Heart right ventricle (tissue), 16 donors: ENCODE data around the gene C16orf74. TPM values are rescaled to one million over a fixed set of nuclear protein-coding genes. Genes with fewer than 3 reads are reported as not detected.

ENCODE experiments used
- ATAC-seq, 8 donors: fragments of 200-7000 bp; cut with Tn5 transposase; one replicate each; pipeline ENCODE4 v1.9.1; 2020; ENCODE audit warnings: mild to moderate bottlenecking in 8 of 8, moderate library complexity in 8 of 8, moderate number of reproducible peaks in 1 of 8
- DNase-seq, 2 donors: peaks; one replicate each; pipeline ENCODE4 v3.0.0-alpha.2; 2020
- H3K27ac ChIP-seq, 10 donors: fragments of 200-600 bp; sonication (generic) in 2 of 10; one replicate each; pipeline versions ENCODE4 v1.5.0 to v1.8.0; 2020 to 2022; ENCODE audit warnings: mild to moderate bottlenecking in 3 of 10
- H3K27me3 ChIP-seq, 7 donors: fragments of 200-600 bp; one replicate each; pipeline ENCODE4 v1.8.0; 2021 to 2022; ENCODE audit warnings: mild to moderate bottlenecking in 2 of 7
- H3K36me3 ChIP-seq, 9 donors: fragments of 200-600 bp; sonication (generic) in 1 of 9; one replicate each; pipeline versions ENCODE4 v1.5.0 to v1.8.0; 2020 to 2022; ENCODE audit warnings: mild to moderate bottlenecking in 2 of 9
- H3K4me1 ChIP-seq, 9 donors: fragments of 200-600 bp; sonication (generic) in 1 of 9; one replicate each; pipeline versions ENCODE4 v1.5.0 to v1.8.0; 2020 to 2022; ENCODE audit warnings: mild to moderate bottlenecking in 4 of 9
- H3K4me3 ChIP-seq, 10 donors: fragments of 200-600 bp; sonication (generic) in 2 of 10; one replicate each; pipeline versions ENCODE4 v1.5.0 to v1.8.0; 2020 to 2022; ENCODE audit warnings: mild to moderate bottlenecking in 7 of 10, moderate library complexity in 2 of 10
- H3K9me3 ChIP-seq, 11 donors: fragments of 200-600 bp in 10 of 11; sonication (generic) in 2 of 11; one replicate each; pipeline versions ENCODE4 v1.5.0 to v1.8.0; 2013 to 2022; ENCODE audit warnings: mild to moderate bottlenecking in 2 of 11, control low read depth in 1 of 11, moderate library complexity in 1 of 11
- WGBS, 2 donors: extraction: QIAGEN DNeasy Blood & Tissue Kit; methylation state at CpG; one replicate each; pipeline ENCODE4 v1.1.7; 2013; ENCODE audit warnings: inconsistent platforms in 1 of 2; 5-methylcytosine and 5-hydroxymethylcytosine counted together
- intact Hi-C, 10 donors: fragments of 100-400 bp; cut with DNase I; formaldehyde crosslinking; loops; one replicate each; pipeline versions ENCODE4 v1.11.1 to v1.14.2; 2022
- polyA plus RNA-seq, 2 donors: library from polyadenylated mRNA; stranded (reverse); fragments of 200-250 nt; gene quantifications; one replicate each; pipeline ENCODE4 v1.2.3, GENCODE V29; 2013
- total RNA-seq, 10 donors: library from RNA; stranded (reverse); fragmentation: NEBNext Ultra II Directional in 3 of 10; extraction: Animal tissue kit (Norgen Biotek cat#: 25700) in 3 of 10; gene quantifications; one replicate each; pipeline versions ENCODE4 v1.2.1 to v1.2.4, GENCODE V29; 2021 to 2023
- TF ChIP-seq, protein P1 (sequence below), 9 donors: fragments of 200-600 bp; sonication (generic) in 2 of 9; IDR thresholded peaks; one replicate each; pipeline versions ENCODE4 v1.5.0 to v1.8.0; 2021 to 2022; ENCODE audit warnings: antibody characterized with exemption in 9 of 9, mild to moderate bottlenecking in 5 of 9, moderate library complexity in 1 of 9
- donor health status: Arrhythmogenic right ventricular cardiomyopathy.
- donor health status: ischemic (EF 13 %, LVEDD 7.1; RV severe dilation, severe dysfunction).
- donor health status: healthy with polysubstance abuse.
- donor health status: DM: no; HTN: yes; CAD: no.
- donor health status: DM: no; HTN: no; CAD: no.
- donor health status: ischemic (EF 25% LVEDD 6.9; RV normal size, moderate dysfunction).
- donor health status: ischemic (EF 25% LVEDD 5.7; RV mildly dilated, moderate dysfunction).
- donor health status: healthy.
- donor health status: DM: yes; HTN: yes; CAD: no.
- donor health status: Ischemic cardiomyopathy.
- donor health status: ischemic (EF 35%, LVEDD 5.7; RV mildly dilated, moderate dysfunction).
- donor health status: nonischemic (EF 11% LVEDD 7.7; RV severe dilation, severe dysfunction).
- donor health status: DM: yes; HTN: yes; CAD: no.
- donor health status: PGD.
- donor health status: ischemic (EF 29% LVEDD 5.4; RV normal size, mild dysfunction).
- donor health status: nonischemic (EF 23%, LVEDD 6.1; RV moderate dilation, normal function).

Gene C16orf74
- total and polyA plus RNA-seq, 12 donors = 0.56 to 6.5 (median 1.2) TPM

DNA sequence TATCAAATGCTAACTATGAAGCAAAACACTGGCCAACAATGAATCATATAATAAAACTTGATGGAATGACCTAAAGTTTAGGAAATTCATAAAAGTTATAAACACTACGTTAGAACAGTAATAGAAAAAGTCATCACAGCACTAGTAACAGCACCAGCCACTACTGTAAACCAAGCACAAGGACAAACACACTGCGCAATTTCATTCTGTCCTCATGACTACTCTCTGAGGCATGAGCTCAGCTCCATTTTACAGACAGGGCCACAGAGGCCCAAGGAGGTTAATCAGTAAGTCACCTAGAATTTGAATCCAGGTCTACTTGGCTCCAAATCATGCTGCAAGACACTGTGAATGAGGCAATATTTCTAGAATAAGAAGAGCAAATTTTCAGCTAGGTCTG is 35.0 kb upstream of the C16orf74 start:
- Histone ChIP-seq H3K36me3 (peaks cover 0 to 69% (median 19%) of the 10 kb centered on the region in 9 donors), H3K27ac (no peak overlapping the region), H3K27me3 (no peaks in the 10 kb centered on the region), H3K4me1 (peaks cover 0 to 20% (median 3%) of the 10 kb centered on the region in 9 donors), H3K4me3 (no peak overlapping the region), H3K9me3 (no peaks in the 10 kb centered on the region)
- intact Hi-C loops = no loop called here
- 93 to 98% methylated on average over 2 of the region's 2 CpGs for WGBS, 2 donors
- ATAC-seq = no peak
- no peak for DNase-seq
- TF ChIP-seq, protein P1, sequence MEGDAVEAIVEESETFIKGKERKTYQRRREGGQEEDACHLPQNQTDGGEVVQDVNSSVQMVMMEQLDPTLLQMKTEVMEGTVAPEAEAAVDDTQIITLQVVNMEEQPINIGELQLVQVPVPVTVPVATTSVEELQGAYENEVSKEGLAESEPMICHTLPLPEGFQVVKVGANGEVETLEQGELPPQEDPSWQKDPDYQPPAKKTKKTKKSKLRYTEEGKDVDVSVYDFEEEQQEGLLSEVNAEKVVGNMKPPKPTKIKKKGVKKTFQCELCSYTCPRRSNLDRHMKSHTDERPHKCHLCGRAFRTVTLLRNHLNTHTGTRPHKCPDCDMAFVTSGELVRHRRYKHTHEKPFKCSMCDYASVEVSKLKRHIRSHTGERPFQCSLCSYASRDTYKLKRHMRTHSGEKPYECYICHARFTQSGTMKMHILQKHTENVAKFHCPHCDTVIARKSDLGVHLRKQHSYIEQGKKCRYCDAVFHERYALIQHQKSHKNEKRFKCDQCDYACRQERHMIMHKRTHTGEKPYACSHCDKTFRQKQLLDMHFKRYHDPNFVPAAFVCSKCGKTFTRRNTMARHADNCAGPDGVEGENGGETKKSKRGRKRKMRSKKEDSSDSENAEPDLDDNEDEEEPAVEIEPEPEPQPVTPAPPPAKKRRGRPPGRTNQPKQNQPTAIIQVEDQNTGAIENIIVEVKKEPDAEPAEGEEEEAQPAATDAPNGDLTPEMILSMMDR (IDR thresholded peaks at IDR 0.05) = no peak

DNA sequence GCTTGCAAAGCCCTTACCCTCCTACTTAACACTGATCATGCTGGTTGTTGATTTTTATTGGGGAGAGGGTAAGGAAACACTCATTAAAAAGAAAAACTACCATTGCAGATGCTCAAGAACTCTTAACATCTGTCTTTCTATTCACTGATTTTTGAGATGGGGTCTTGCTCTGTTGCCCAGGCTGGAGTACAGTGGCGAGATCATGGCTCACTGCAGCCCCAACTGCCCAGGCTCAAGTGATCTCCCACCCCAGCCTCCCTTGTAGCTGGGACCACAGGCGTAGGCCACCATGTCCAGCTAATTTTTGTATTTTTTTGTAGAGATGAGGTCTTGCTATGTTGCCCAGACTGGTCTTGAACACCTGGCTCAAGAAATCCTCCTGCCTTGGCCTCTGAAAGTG is 33.9 kb upstream of the C16orf74 start:
- H3K4me3 ChIP-seq = no peak overlapping the region
- intact Hi-C loops = no loop called here
- H3K9me3 ChIP-seq = no peaks in the 10 kb centered on the region
- no peak for ATAC-seq
- H3K36me3 ChIP-seq = peaks cover 0 to 80% (median 28%) of the 10 kb centered on the region in 9 donors
- DNase-seq = no peak
- TF ChIP-seq, protein P1 (IDR thresholded peaks at IDR 0.05) = no peak
- WGBS, 2 donors = 97 to 98% methylated on average over 2 of the region's 2 CpGs
- no peaks in the 10 kb centered on the region for H3K27me3 ChIP-seq
- no peak overlapping the region for H3K27ac ChIP-seq
- H3K4me1 ChIP-seq = peaks cover 0 to 15% (median 3%) of the 10 kb centered on the region in 9 donors

DNA sequence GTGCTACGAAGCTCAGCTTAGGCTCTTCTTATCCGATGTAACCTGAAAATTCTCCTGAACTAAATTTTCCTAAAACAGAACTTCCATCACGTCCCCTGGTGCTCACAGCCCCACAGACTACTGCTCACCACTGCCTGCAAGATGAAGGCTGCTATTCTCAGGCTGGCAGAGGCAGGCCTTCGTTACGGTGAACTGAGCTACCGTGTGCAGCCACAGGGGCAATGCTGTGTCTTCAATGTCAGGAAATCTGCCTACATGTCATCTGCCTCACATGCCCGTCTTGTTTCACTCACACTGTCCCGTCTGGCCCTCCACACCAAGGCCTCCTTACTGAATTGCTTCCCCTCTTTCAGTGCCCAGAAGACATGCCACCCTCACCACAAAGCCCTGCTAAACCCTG is 32.5 kb upstream of the C16orf74 start:
- ATAC-seq (no peak), DNase-seq (no peak)
- 92% methylated on average over 8 of the region's 8 CpGs for WGBS, 2 donors
- Histone ChIP-seq H3K27me3 (no peaks in the 10 kb centered on the region), H3K4me1 (peaks cover 0 to 21% (median 3%) of the 10 kb centered on the region in 9 donors), H3K27ac (no peak overlapping the region), H3K4me3 (no peak overlapping the region), H3K36me3 (peaks cover 0 to 86% (median 38%) of the 10 kb centered on the region in 9 donors), H3K9me3 (no peaks in the 10 kb centered on the region)
- intact Hi-C loops = no loop called here
- TF ChIP-seq, protein P1 (IDR thresholded peaks at IDR 0.05) = no peak

DNA sequence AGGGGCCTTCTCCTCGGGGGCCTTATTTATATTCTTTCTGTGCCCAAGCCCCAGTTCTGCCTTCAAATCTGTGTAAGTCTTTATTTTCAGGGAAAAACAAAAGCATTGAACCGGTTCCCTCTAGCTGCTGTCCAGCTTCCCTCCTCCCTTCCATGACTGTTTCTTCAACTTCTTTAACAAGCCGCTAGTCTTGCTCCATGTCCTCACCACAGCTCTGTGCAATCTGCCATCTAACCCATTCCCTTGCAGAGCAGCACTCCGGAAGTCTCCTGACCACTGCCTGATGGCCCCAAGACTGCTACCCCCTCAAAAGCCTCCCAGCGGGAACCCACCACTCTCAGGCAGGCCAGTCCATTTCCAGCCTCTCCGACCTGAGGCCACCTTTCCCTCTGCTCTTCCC is 31.6 kb upstream of the C16orf74 start:
- no peak overlapping the region for H3K4me3 ChIP-seq
- WGBS, 2 donors = 84 to 85% methylated on average over 6 of the region's 6 CpGs
- TF ChIP-seq, protein P1 (IDR thresholded peaks at IDR 0.05) = no peak
- peaks cover 0 to 86% (median 35%) of the 10 kb centered on the region in 9 donors for H3K36me3 ChIP-seq
- peaks cover 0 to 23% (median 3%) of the 10 kb centered on the region in 9 donors for H3K4me1 ChIP-seq
- intact Hi-C loops = no loop called here
- ATAC-seq (no peak), DNase-seq (no peak)
- no peaks in the 10 kb centered on the region for H3K27me3 ChIP-seq
- H3K27ac ChIP-seq = no peak overlapping the region
- H3K9me3 ChIP-seq = no peaks in the 10 kb centered on the region
